Stimulated activated naive CD8-positive, alpha-beta T cell treated with anti-CD3 and anti-CD28 coated beads, Interleukin-15, amount 100 ng/mL, for 72 hours (primary cell): ENCODE data around the gene GRIP1.
A peak's percentile ranks its signal among the peaks of the same experiment; 100 is the strongest.

Experiments used
- ATAC-seq: fragments of 150-1000 bp; cut with Tn5 transposase; 2 replicates; pipeline ENCODE4 v1.10.0; 2021; ENCODE audit warnings: mild to moderate bottlenecking, moderate library complexity
- DNase-seq, 2 donors: peaks; one replicate each; pipeline ENCODE4 v3.0.0; 2021 to 2022
- H3K27ac Mint-ChIP-seq, 2 donors: one replicate each; pipeline ENCODE4 v1.8.0; 2022; ENCODE audit warnings: mild to moderate bottlenecking in 2 of 2, mixed read lengths in 2 of 2, moderate library complexity in 2 of 2
- H3K27me3 Mint-ChIP-seq: one replicate; pipeline ENCODE4 v1.8.0; 2022; ENCODE audit warnings: mixed read lengths
- H3K4me1 Mint-ChIP-seq: one replicate; pipeline ENCODE4 v1.8.0; 2022; ENCODE audit warnings: mild to moderate bottlenecking, mixed read lengths
- H3K4me3 Mint-ChIP-seq, 2 donors: one replicate each; pipeline ENCODE4 v1.8.0; 2022; ENCODE audit warnings: mild to moderate bottlenecking in 2 of 2, mixed read lengths in 2 of 2, moderate library complexity in 1 of 2
- H3K9me3 Mint-ChIP-seq, 2 donors: one replicate each; pipeline ENCODE4 v1.8.0; 2022; ENCODE audit warnings: mixed read lengths in 2 of 2

Gene GRIP1

GRCh38 chr12:66602483-66603143 lies 76.3 kb downstream of the GRIP1 start:
- Mint-ChIP-seq H3K4me3 (no peak overlapping the region), H3K27me3 (no peaks in the 10 kb centered on the region), H3K27ac (no peak overlapping the region), H3K9me3 (no peaks in the 10 kb centered on the region), H3K4me1 (no peaks in the 10 kb centered on the region)
- DNase-seq (no peak), ATAC-seq (no peak)

- Mint-ChIP-seq H3K9me3 (no peaks in the 10 kb centered on the region), H3K27me3 (no peaks in the 10 kb centered on the region), H3K4me1 (no peaks in the 10 kb centered on the region), H3K4me3 (no peak overlapping the region), H3K27ac (no peak overlapping the region)
- ATAC-seq (no peak), DNase-seq (no peak)
Observed at GRCh38 chr12:66600903-66601302, 78.0 kb downstream of the GRIP1 start.

GRCh38 chr12:66599816-66600215 lies 79.1 kb downstream of the GRIP1 start:
- Mint-ChIP-seq H3K27ac (no peak overlapping the region), H3K9me3 (no peaks in the 10 kb centered on the region), H3K27me3 (no peaks in the 10 kb centered on the region), H3K4me1 (no peaks in the 10 kb centered on the region), H3K4me3 (no peak overlapping the region)
- no peak for ATAC-seq
- no peak for DNase-seq

- no peak overlapping the region for H3K27ac Mint-ChIP-seq
- ATAC-seq = no peak
- H3K9me3 Mint-ChIP-seq = no peaks in the 10 kb centered on the region
- DNase-seq = no peak
- H3K4me3 Mint-ChIP-seq = no peak overlapping the region
- no peaks in the 10 kb centered on the region for H3K27me3 Mint-ChIP-seq
- no peaks in the 10 kb centered on the region for H3K4me1 Mint-ChIP-seq
Observed at GRCh38 chr12:66598608-66599007, 80.3 kb downstream of the GRIP1 start.

- no peak for DNase-seq
- no peak overlapping the region for H3K4me3 Mint-ChIP-seq
- H3K4me1 Mint-ChIP-seq = no peaks in the 10 kb centered on the region
- H3K9me3 Mint-ChIP-seq = no peaks in the 10 kb centered on the region
- no peaks in the 10 kb centered on the region for H3K27me3 Mint-ChIP-seq
- H3K27ac Mint-ChIP-seq = no peak overlapping the region
- ATAC-seq = no peak
Observed at GRCh38 chr12:66598079-66598478, 80.8 kb downstream of the GRIP1 start.

- Mint-ChIP-seq H3K27me3 (no peaks in the 10 kb centered on the region), H3K4me1 (no peaks in the 10 kb centered on the region), H3K4me3 (no peak overlapping the region), H3K27ac (no peak overlapping the region), H3K9me3 (no peaks in the 10 kb centered on the region)
- DNase-seq (no peak), ATAC-seq (no peak)
Observed at GRCh38 chr12:66596199-66596598, 82.7 kb downstream of the GRIP1 start.

DNA sequence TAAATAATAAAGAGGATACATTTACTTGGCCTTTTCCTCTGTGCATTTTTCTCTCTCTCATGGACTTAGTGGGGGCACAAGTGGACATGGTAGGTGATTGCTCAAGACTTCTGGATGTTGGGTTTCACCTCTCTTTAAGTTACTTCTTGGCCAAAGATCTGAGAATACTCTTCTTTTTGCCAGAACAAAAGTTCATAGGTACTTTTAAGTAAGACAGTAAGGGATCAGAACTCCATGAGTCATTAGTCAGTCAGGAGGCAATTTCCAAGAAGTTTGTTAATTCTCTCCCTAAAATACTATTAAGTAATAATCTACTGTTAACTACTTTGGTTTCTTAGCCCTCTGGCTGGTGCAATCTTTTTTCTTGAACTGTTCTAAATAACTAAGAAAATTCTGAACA lies 84.2 kb downstream of the GRIP1 start:
- no peak for DNase-seq
- Mint-ChIP-seq H3K27me3 (no peaks in the 10 kb centered on the region), H3K4me3 (no peak overlapping the region), H3K4me1 (no peaks in the 10 kb centered on the region), H3K27ac (no peak overlapping the region), H3K9me3 (no peaks in the 10 kb centered on the region)
- no peak for ATAC-seq

DNA sequence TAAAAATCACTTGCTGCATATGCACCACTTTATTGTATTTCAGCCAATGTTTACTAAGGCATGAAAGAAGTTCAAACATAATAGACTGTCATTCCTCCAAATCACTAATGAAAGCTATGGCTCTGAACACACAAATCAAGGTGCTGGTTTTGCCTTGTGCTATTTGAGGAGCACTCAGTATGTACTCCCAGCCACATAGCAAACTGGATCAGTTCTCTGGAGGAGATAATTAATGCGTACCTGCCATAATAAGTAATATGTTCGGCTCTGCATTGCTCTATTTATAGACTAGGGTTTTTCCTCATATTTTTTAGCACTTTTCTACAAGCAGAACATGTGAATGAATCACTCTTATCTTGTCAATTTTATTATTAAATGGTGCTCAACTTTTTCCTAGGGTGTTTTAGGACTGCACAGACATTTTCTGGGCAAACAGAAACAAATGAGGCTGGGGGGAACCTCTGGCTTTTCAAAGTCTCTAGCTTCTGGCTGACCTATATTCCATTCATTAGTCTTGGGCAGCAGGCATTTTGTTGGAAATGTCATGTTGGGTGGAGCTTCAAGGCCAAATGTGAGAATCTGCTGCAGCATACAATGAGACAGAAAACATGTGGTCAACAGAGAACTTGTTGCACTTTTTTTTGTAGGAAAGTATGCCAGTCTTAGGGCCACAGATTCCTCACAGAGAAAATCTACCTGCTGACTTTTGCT lies 88.4 kb downstream of the GRIP1 start:
- Mint-ChIP-seq H3K27ac (no peak overlapping the region), H3K4me1 (no peaks in the 10 kb centered on the region), H3K27me3 (no peaks in the 10 kb centered on the region), H3K4me3 (no peak overlapping the region), H3K9me3 (no peaks in the 10 kb centered on the region)
- ATAC-seq (no peak), DNase-seq (no peak)

GRCh38 chr12:66589095-66589494 lies 89.8 kb downstream of the GRIP1 start:
- Mint-ChIP-seq H3K4me3 (no peak overlapping the region), H3K27me3 (no peaks in the 10 kb centered on the region), H3K4me1 (no peaks in the 10 kb centered on the region), H3K9me3 (peaks cover 0 to 4% of the 10 kb centered on the region in 2 donors), H3K27ac (no peak overlapping the region)
- ATAC-seq = no peak
- DNase-seq = no peak

GRCh38 chr12:66587912-66588311 lies 91.0 kb downstream of the GRIP1 start:
- H3K4me1 Mint-ChIP-seq = no peaks in the 10 kb centered on the region
- DNase-seq = no peak
- peaks cover 0 to 4% of the 10 kb centered on the region in 2 donors for H3K9me3 Mint-ChIP-seq
- no peak overlapping the region for H3K27ac Mint-ChIP-seq
- H3K4me3 Mint-ChIP-seq = no peak overlapping the region
- no peaks in the 10 kb centered on the region for H3K27me3 Mint-ChIP-seq
- peak; percentile 83 for ATAC-seq

DNA sequence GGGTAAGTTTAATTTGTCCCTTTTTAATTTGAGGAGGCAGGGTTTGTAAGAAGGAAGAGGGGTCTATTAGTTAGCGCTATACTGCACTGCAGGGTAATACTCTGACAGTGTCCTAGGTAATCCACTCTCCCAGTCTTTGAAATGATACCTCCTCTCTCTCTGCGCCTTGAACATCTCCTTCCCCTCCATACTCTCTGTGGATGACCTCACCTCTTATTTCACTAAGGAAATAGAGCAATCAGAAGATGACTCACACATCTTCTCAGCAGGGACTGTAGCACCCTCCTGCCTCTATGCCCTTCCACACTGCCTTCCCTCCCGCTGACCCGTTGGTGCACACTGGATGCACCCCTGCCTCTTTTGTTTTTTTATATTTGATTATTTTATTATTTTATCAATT lies 94.2 kb downstream of the GRIP1 start:
- Mint-ChIP-seq H3K4me1 (no peaks in the 10 kb centered on the region), H3K4me3 (no peak overlapping the region), H3K9me3 (peaks cover 0 to 8% of the 10 kb centered on the region in 2 donors), H3K27me3 (no peaks in the 10 kb centered on the region), H3K27ac (peak overlapping the region in 1 of 2 donors; percentile 74)
- peak; percentile 43 for ATAC-seq
- DNase-seq = no peak

DNA sequence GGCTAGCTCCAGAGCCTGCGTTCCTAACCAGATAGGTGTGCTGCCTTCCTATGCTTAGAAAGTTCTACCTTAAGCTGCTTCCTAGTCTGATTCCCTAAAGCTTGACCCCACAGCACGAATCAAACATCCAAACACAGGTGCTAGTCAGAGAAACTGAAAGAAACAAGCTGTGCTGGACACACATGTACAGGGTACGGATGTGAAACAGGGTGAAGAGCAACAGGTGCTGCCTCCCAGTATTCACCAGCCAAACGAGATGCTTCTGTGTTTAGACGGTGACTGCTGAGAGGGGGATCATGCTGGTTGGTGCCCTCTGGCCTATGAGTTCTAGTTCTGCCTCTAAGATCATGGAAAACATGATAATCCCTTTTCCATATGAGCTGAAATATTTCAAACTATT lies 105.3 kb downstream of the GRIP1 start:
- H3K9me3 Mint-ChIP-seq = no peaks in the 10 kb centered on the region
- H3K27me3 Mint-ChIP-seq = peaks cover 19% of the 10 kb centered on the region
- H3K27ac Mint-ChIP-seq = no peak overlapping the region
- H3K4me1 Mint-ChIP-seq = no peaks in the 10 kb centered on the region
- no peak for ATAC-seq
- DNase-seq = no peak
- H3K4me3 Mint-ChIP-seq = no peak overlapping the region

GRCh38 chr12:66572845-66573244 lies 106.0 kb downstream of the GRIP1 start:
- H3K9me3 Mint-ChIP-seq = no peaks in the 10 kb centered on the region
- ATAC-seq = no peak
- no peak overlapping the region for H3K4me3 Mint-ChIP-seq

GRCh38 chr12:66571361-66571915 lies 107.4 kb downstream of the GRIP1 start:
- no peaks in the 10 kb centered on the region for H3K4me1 Mint-ChIP-seq
- no peak for ATAC-seq
- DNase-seq = no peak
- peaks cover 0 to 7% of the 10 kb centered on the region in 2 donors for H3K9me3 Mint-ChIP-seq
- H3K27me3 Mint-ChIP-seq = peaks cover 23% of the 10 kb centered on the region
- no peak overlapping the region for H3K27ac Mint-ChIP-seq
- no peak overlapping the region for H3K4me3 Mint-ChIP-seq

More at GRCh38 chr12:66572845-66573244, 106.0 kb downstream of the GRIP1 start:
- H3K27me3 Mint-ChIP-seq = peaks cover 25% of the 10 kb centered on the region
- no peak overlapping the region for H3K27ac Mint-ChIP-seq
- H3K4me1 Mint-ChIP-seq = no peaks in the 10 kb centered on the region
- no peak for DNase-seq

DNA sequence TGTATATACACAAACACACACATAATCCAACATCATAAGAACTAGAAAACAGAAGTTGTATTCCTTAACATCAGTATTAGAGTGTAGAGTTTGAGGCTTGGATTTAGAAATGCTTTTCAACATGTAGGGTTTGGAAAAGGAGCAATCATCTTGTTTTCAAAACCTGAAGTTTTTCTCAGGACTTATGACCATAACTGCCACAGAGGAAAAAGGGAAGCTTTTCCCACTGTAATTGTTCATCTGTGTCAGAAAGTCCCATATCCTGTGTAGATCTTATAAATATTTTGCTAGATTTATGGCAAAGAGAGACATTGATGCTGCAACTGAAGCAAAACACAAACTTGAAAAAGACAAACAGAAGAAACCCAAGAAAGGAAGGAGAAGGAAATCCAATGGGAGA lies 115.7 kb downstream of the GRIP1 start:
- no peak for ATAC-seq
- Mint-ChIP-seq H3K27me3 (peaks cover 11% of the 10 kb centered on the region), H3K4me3 (no peak overlapping the region), H3K27ac (no peak overlapping the region), H3K4me1 (no peaks in the 10 kb centered on the region), H3K9me3 (peaks cover 29 to 30% of the 10 kb centered on the region in 2 donors)
- DNase-seq = no peak

GRCh38 chr12:66555113-66555512 lies 123.8 kb downstream of the GRIP1 start:
- Mint-ChIP-seq H3K27ac (no peak overlapping the region), H3K4me1 (peaks cover 7% of the 10 kb centered on the region), H3K9me3 (peaks cover 20 to 25% of the 10 kb centered on the region in 2 donors), H3K27me3 (peaks cover 23% of the 10 kb centered on the region), H3K4me3 (no peak overlapping the region)
- DNase-seq (no peak), ATAC-seq (no peak)
